AG08395 (cell line): ENCODE results near the gene LTB4R2.
"Not testable (repeated sequence)": the region's sequence is repeated elsewhere in the genome, so short reads cannot be mapped to it uniquely, and the experiment has no call there.

Source experiments
- DNase-seq: peaks from one replicate; pipeline ENCODE4 v3.0.0; 2012; ENCODE audit warnings: mixed read lengths, low spot score

The LTB4R2 gene

GRCh38 chr14:24340606-24341005 lies 30.7 kb downstream of the LTB4R2 start:
- DNase-seq = no peak

- no peak for DNase-seq
Measured at GRCh38 chr14:24342889-24343288, 32.9 kb downstream of the LTB4R2 start.

GRCh38 chr14:24343795-24344660 lies 34.1 kb downstream of the LTB4R2 start:
- DNase-seq = no peak

GRCh38 chr14:24347134-24347533 lies 37.2 kb downstream of the LTB4R2 start:
- no peak for DNase-seq

- DNase-seq = no peak
Measured at GRCh38 chr14:24348186-24348585, 38.2 kb downstream of the LTB4R2 start.

GRCh38 chr14:24349742-24350141 lies 39.8 kb downstream of the LTB4R2 start:
- no peak for DNase-seq

- DNase-seq = peak; percentile 40
Measured at GRCh38 chr14:24351517-24351916, 41.6 kb downstream of the LTB4R2 start.

GRCh38 chr14:24353559-24354481 lies 43.9 kb downstream of the LTB4R2 start:
- peak; percentile 44 for DNase-seq

GRCh38 chr14:24354482-24354825 lies 44.5 kb downstream of the LTB4R2 start:
- not testable (repeated sequence) for DNase-seq

GRCh38 chr14:24355009-24355408 lies 45.1 kb downstream of the LTB4R2 start:
- no peak for DNase-seq

- no peak for DNase-seq
Measured at GRCh38 chr14:24356208-24356607, 46.3 kb downstream of the LTB4R2 start.

- DNase-seq = no peak
Measured at GRCh38 chr14:24360281-24360680, 50.3 kb downstream of the LTB4R2 start.

- no peak for DNase-seq
Measured at GRCh38 chr14:24361326-24361725, 51.4 kb downstream of the LTB4R2 start.
